NOMO-1 treated with DMSO at 0.1 percent for 48 hours (cell line): ENCODE results near the gene SF3B6.
"Not testable (repeated sequence)": the region's sequence is repeated elsewhere in the genome, so short reads cannot be mapped to it uniquely, and the experiment has no call there.

ENCODE experiments used
- DNase-seq: peaks from one replicate; lab custom pipeline; 2025; ENCODE audit not compliant: unreplicated experiment; lab: John Stamatoyannopoulos, UW

SF3B6 gene

GRCh38 chr2:24054366-24055010 is 21.6 kb downstream of the SF3B6 start:
- no peak for DNase-seq

- DNase-seq, result no peak
These were observed 23.2 kb downstream of the SF3B6 start for GRCh38 chr2:24052951-24053350.

GRCh38 chr2:24051833-24052232 is 24.3 kb downstream of the SF3B6 start:
- DNase-seq, result no peak

DNA sequence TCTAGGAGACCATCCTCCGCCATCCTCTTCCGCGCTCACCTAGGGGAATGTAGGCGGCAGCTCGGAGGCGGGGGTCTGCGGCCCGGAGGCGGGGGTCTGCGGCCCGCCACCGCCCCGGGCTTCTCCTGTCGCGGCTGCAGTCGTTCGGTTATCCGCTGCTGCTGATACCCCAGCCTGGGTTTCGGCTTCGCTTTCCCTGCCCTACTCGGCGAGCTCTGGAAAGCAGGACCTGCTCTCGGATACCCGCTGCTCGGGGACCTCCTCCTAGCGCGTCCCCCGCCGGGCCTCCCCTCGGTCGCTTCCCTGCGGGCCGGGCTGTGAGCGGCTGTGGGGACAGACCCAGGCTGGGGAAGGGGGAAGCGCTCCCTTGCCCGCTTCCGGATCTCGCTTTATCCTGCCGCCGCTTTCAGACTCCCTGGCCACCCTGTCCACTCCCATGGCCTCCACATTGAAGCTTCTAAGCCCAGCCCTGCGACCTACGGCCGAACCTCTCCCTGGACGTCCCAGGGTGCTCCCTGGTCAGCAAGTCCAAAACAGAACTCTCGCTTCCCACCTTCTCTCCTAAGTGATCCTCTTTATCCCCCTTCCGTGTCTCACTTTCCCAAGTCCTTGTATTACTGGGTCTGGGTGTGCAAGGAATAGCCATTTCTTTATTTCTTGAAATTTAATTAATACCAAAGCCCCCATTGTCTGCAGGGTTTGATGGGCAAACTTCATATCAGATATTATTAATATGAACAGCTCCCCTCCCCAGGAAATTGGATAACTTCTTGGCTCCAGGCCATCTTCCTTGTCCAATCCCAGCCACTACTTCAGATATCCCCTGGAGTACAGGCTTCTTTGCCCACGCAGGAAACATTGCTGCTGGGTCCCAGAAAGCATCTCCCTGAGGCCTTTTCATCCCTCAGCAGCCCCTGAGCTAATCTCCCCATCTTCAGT is 25.8 kb downstream of the SF3B6 start:
- DNase-seq, result no peak

DNA sequence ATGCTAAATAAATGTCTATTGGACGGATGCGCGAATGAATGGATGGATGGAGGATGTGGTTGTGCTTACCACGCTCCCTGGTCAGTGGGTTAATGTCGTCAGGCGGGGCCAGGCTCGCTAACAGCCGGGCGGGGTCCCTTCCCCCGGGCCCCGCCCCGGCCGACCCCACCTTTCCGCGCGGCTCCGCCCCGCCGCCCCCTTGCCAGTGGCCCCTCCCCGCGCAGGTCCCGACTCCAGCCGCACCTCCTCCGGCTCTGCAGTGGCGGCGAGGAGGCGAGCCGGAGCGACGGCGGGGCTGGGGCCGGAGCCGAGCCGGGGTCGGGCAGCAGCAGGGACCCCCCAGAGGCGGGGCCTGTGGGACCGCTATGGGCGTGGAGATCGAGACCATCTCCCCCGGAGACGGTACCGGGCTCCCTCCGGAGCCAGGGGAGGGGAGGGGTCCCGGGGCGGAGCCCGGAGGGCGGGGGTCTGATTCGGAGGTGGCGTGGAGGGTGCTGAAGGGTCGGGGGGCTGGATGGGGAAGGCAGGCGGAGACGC is 26.6 kb downstream of the SF3B6 start, which contains the start of gene FKBP1B:
FKBP1B (plus strand) TSS at position 257 of the 537 bp plus-strand sequence; CDS start at position 366, 109 bp downstream.
- no peak for DNase-seq

- DNase-seq, result no peak
These were observed 27.2 kb downstream of the SF3B6 start for GRCh38 chr2:24048769-24049484.

DNA sequence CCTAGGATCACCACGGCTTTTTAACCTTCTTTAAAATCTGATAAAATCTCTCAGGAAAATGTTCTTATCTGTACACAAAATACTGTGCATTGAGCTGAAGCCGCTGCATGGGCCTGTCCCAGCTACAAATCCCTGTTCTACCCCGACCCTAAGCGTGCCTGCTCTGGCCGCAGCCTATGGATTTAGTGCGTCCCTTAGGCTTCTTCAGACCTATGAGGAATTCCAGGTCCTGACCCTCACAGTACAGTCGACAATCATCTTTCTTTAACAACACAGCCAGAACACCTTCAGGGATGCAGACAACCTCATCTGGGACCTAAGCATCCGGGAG is 28.5 kb downstream of the SF3B6 start:
- no peak for DNase-seq

GRCh38 chr2:24046930-24047702 is 29.0 kb downstream of the SF3B6 start, which contains the start of gene WDCP:
TSS of gene WDCP (minus strand) at chr2:24047391. CDS start at chr2:24039494, 7,897 bp downstream.
- DNase-seq, result peak; percentile 100

GRCh38 chr2:24046599-24046929 is 29.6 kb downstream of the SF3B6 start:
- DNase-seq, result no peak

- no peak for DNase-seq
These were observed 30.3 kb downstream of the SF3B6 start for GRCh38 chr2:24045511-24046508.

GRCh38 chr2:24043133-24043532 is 33.0 kb downstream of the SF3B6 start:
- not testable (repeated sequence) for DNase-seq

- DNase-seq, result no peak
These were observed 35.6 kb downstream of the SF3B6 start for GRCh38 chr2:24040511-24040910.

GRCh38 chr2:24038786-24039499 is 37.2 kb downstream of the SF3B6 start:
- DNase-seq, result no peak

DNA sequence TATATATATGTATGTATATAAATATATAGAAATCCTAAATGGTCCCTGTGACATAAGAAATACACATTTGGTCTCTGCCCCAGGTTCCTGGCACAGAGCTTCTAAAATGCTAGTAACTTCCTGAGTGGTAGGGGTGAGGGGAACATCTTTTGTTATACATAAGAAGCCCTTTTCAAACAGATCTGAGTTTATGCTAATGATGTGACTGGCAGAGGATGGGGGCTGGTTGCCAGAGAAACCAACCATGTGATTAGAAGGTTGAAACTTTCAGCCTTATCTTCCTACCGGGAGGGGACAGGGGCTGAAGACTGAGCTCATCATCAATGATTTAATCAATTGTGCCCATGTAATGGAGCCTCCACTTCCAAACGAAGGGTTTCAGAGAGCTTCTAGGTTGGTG is 49.9 kb downstream of the SF3B6 start:
- DNase-seq, result no peak

GRCh38 chr2:24024996-24025663 is 51.0 kb downstream of the SF3B6 start:
- DNase-seq, result no peak

DNA sequence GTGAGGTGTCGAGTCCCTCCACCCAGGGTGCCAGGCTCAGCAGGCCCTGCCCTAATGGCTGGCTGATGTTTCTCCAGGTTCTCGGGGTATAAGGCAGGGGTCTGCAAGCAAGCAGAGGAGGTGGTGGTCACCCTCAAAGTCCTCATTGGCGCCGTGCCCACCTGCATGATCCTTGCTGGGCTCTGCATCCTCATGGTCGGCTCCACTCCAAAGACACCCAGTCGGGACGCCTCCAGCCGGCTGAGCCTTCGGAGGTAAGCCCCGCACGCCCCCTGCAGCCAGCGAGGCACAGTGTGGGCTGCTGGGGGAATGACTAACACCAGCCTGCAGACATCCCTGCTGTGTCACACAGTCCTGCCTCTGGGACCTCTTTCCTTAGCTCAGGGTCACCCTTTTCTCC is 52.1 kb downstream of the SF3B6 start:
- no peak for DNase-seq

DNA sequence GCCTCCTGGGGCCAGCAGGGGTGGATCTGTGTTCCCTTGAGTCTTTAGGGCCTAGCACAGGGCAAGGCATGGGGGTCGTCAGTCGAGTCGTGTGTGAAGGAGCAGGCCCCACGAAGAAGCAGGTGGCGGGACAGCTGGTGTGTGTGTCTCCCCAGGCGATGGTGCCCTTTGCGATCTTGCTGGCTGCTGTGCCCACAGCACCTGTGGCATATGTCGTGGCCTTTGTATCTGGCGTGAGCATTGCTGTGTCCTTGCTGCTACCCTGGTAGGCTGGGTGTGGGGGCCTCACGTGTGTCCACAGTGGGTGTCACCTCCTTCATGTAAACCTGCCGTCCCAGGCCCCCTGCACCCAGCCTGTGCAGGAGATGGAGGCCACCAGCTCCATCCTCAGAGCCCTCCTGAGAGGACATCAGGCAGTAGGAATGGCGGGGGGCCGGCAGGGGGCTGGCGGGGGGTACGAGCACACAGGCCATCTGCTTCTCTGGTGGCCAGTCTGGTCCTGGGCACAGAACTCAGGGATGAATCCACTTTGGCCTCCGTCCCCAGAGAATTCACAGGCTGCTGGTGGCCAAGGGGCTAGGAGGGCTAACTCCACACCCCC is 53.1 kb downstream of the SF3B6 start:
- no peak for DNase-seq
